HFF-Myc (cell line): Measurements from ENCODE around the gene C5AR2.
"Not testable (repeated sequence)": the region's sequence is repeated elsewhere in the genome, so short reads cannot be mapped to it uniquely, and the experiment has no call there.

ENCODE experiments used
- DNase-seq: peaks from one replicate; pipeline ENCODE4 v3.0.0-alpha.2; 2011; ENCODE audit warnings: low read depth; ENCODE audit errors: extremely low read depth
- H3K4me3 ChIP-seq: replicated peaks from 2 replicates; pipeline ENCODE4 v1.5.1; 2011; ENCODE audit warnings: low read depth, mild to moderate bottlenecking, control low read depth, low read length
- CTCF ChIP-seq: IDR thresholded peaks from 2 replicates; pipeline ENCODE4 v1.5.1; 2012; ENCODE audit warnings: mild to moderate bottlenecking, low read depth, low read length, control low read depth; ENCODE audit errors: missing control alignments

Gene C5AR2

GRCh38 chr19:47331931-47332547 lies at the start of gene C5AR2:
TSS of gene C5AR2 (plus strand) at chr19:47332175. CDS start at chr19:47340800, 8,625 bp downstream.
- no peak for TF ChIP-seq CTCF
- H3K4me3 ChIP-seq: no peak within 1 kb of the TSS
- no peak for DNase-seq

- TF ChIP-seq CTCF: no peak
- no peak overlapping the region for H3K4me3 ChIP-seq
- no peak for DNase-seq
Measured at GRCh38 chr19:47283405-47284059, 48.4 kb upstream of the C5AR2 start.

GRCh38 chr19:47284324-47284899 lies 47.6 kb upstream of the C5AR2 start:
- peak; percentile 76 for TF ChIP-seq CTCF
- no peak overlapping the region for H3K4me3 ChIP-seq
- peak; percentile 66 for DNase-seq

- no peak for DNase-seq
Measured at GRCh38 chr19:47296036-47296435, 35.9 kb upstream of the C5AR2 start.

DNA sequence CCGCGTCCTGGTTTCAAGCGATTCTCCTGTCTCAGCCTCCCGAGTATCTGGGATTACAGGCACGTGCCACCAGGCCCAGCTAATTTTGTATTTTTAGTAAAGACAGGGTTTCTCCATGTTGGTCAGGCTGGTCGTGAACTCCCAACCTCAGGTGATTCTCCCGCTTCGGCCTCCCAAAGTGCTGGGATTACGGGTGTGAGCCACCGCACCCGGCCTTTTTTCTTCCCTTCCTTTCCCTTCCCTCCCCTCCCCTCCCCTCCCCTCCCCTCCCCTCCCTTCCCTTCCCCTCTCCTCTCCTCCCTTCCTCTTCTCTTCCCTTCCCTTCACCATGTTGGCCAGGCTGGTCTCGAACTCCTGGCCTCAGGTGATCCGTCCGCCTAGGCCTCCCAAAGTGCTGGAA lies 31.1 kb upstream of the C5AR2 start:
- not testable (repeated sequence) for DNase-seq, H3K4me3 ChIP-seq

More at GRCh38 chr19:47296036-47296435, 35.9 kb upstream of the C5AR2 start:
- H3K4me3 ChIP-seq: no peak overlapping the region
- peak; percentile 67 for TF ChIP-seq CTCF

DNA sequence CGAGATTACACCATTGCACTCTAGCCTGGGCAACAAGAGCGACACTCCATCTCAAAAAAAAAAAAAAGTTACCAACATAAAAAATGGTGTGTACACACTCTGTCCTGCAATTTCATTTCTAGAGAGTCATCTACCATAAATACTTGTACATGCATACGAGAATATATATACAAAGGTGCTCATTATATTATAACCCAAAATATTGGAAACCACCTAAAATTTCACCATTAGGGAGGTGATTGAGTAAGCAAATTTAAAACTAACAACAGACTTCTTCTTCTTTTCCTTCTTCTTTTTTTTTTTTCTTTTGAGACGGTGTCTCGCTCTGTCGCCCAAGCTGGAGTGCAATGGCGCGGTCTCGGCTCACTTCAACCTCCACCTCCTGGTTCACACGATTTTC lies 29.7 kb upstream of the C5AR2 start:
- no peak for DNase-seq

More for the DNA sequence above, 29.7 kb upstream of the C5AR2 start:
- no peak overlapping the region for H3K4me3 ChIP-seq
- no peak for TF ChIP-seq CTCF
